T-helper 17 cell (primary cell): ENCODE results near the gene HSPB6. TPM values are rescaled to one million over a fixed set of nuclear protein-coding genes. Genes with fewer than 3 reads are reported as not detected.

Experiments used
- ATAC-seq: fragments of 150-1000 bp; cut with Tn5 transposase; 2 replicates; pipeline ENCODE4 v1.10.0; 2021; ENCODE audit warnings: mild to moderate bottlenecking, moderate library complexity
- DNase-seq, 3 donors: peaks; one replicate each; pipeline versions ENCODE4 v3.0.0 to v3.0.0-alpha.2; 2020 to 2021
- H3K9me3 ChIP-seq: one replicate; pipeline ENCODE4 v1.7.0; 2013; ENCODE audit warnings: low read length, mild to moderate bottlenecking; ENCODE audit not compliant: control insufficient read depth, poor library complexity, severe bottlenecking
- H3K27ac Mint-ChIP-seq: one replicate; pipeline ENCODE4 v1.8.0; 2022; ENCODE audit warnings: mild to moderate bottlenecking, moderate library complexity, mixed read lengths
- H3K27me3 Mint-ChIP-seq: one replicate; pipeline ENCODE4 v1.8.0; 2022; ENCODE audit warnings: mixed read lengths
- H3K36me3 Mint-ChIP-seq: one replicate; pipeline ENCODE4 v1.8.0; 2022; ENCODE audit warnings: low read depth, mixed read lengths
- H3K4me1 Mint-ChIP-seq: one replicate; pipeline ENCODE4 v1.8.0; 2022; ENCODE audit warnings: mild to moderate bottlenecking, mixed read lengths
- H3K4me3 Mint-ChIP-seq: one replicate; pipeline ENCODE4 v1.8.0; 2022; ENCODE audit warnings: mild to moderate bottlenecking, moderate library complexity, mixed read lengths
- total RNA-seq, 4 donors: library from RNA in 2 of 4; stranded (reverse) in 2 of 4; gene quantifications; one replicate each; pipeline ENCODE4 v1.2.3 and lab custom pipeline; 2022 to 2026

HSPB6 gene
- total RNA-seq, 2 donors from 2014 or later = not detected

DNA sequence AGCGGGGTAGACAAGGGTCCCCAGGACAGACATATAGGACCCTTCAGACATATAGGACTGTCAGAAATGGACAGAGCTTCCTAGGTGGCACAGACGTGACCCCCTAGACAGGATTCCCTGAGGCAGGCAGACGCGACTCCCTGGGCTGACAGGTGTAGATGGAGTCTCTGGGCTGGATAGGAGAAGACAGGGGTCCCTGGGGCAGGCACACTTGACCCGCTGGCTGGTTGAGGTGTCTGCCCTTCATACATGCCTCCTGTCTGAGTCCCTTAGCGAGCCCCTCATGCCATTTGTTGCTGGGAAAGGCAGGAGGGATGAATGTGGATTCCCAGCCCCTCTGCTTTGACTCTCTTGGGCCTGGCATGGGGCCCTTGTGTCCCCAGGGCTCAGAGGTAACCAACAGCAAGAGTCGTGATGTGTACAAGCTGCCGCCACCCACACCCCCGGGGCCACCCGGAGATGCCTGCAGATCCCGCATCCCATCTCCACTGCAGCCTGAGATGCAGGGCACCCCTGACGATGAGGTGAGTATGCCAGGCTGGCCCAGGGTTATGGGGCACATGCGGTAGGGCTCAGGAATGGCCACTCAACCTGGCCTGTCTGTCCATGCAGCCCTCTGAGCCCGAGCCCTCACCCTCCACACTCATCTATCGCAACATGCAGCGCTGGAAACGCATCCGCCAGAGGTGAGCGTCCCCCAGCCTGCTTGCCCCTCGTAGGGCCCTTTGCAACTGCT is 3.0 kb downstream of the HSPB6 start:
- no peaks in the 10 kb centered on the region for H3K27me3 Mint-ChIP-seq
- H3K36me3 Mint-ChIP-seq = peaks cover 3% of the 10 kb centered on the region
- no peak for DNase-seq
- no peak overlapping the region for H3K27ac Mint-ChIP-seq
- ATAC-seq = no peak
- H3K9me3 ChIP-seq = no peaks in the 10 kb centered on the region
- H3K4me1 Mint-ChIP-seq = peaks cover 30% of the 10 kb centered on the region
- H3K4me3 Mint-ChIP-seq = peak overlapping the region; percentile 25

DNA sequence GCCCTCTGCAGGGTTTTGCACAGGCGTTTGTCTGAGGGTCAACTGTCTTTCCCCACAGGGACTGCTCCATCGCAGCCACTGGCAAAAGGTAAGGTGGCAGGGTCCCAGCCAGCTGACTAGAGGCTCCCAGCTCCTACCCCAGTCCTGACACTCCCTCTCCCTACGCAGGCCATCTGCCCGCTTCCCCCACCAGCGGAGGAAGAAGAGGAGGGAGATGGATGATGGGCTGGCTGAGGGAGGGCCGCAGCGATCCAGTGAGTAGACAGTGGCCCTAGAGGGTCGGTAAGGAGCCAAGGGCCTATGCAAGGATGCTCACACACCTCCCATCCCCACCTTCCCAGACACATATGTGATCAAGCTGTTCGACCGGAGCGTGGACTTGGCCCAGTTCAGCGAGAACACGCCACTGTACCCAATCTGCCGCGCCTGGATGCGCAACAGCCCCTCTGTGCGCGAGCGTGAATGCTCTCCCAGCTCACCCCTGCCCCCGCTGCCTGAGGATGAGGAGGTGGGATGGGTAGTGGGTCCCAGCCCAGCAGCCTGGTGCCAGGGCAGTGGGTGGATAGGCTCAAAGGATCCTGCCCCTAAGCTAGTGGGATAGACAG is 4.0 kb downstream of the HSPB6 start:
- Mint-ChIP-seq H3K4me3 (no peak overlapping the region), H3K36me3 (peaks cover under 1% of the 10 kb centered on the region), H3K4me1 (peaks cover 33% of the 10 kb centered on the region), H3K27me3 (no peaks in the 10 kb centered on the region), H3K27ac (no peak overlapping the region)
- DNase-seq (no peak), ATAC-seq (no peak)
- H3K9me3 ChIP-seq = no peaks in the 10 kb centered on the region

- no peaks in the 10 kb centered on the region for H3K9me3 ChIP-seq
- Mint-ChIP-seq H3K4me1 (peaks cover 29% of the 10 kb centered on the region), H3K27me3 (no peaks in the 10 kb centered on the region), H3K36me3 (no peaks in the 10 kb centered on the region), H3K27ac (no peak overlapping the region), H3K4me3 (no peak overlapping the region)
- DNase-seq = no peak
- ATAC-seq = no peak
Observed at GRCh38 chr19:35751839-35752745, 4.7 kb downstream of the HSPB6 start.

GRCh38 chr19:35750167-35750566 is 6.7 kb downstream of the HSPB6 start:
- no peak for DNase-seq
- ATAC-seq = no peak
- H3K9me3 ChIP-seq = no peaks in the 10 kb centered on the region
- Mint-ChIP-seq H3K27ac (no peak overlapping the region), H3K36me3 (peaks cover 2% of the 10 kb centered on the region), H3K27me3 (no peaks in the 10 kb centered on the region), H3K4me3 (no peak overlapping the region), H3K4me1 (peaks cover 33% of the 10 kb centered on the region)

GRCh38 chr19:35748106-35749020 is 8.5 kb downstream of the HSPB6 start, which contains the start of gene LIN37:
LIN37 (plus strand) TSS chr19:35748576; CDS start chr19:35748725, 149 bp downstream.
- Mint-ChIP-seq H3K4me1 (peaks cover 40% of the 10 kb centered on the region), H3K27ac (peak within 1 kb of the TSS; percentile 90), H3K36me3 (peaks cover 2% of the 10 kb centered on the region), H3K4me3 (peak within 1 kb of the TSS; percentile 96), H3K27me3 (no peaks in the 10 kb centered on the region)
- ATAC-seq (peak; percentile 76), DNase-seq (peak; percentile 92 to 96 (median 96))
- H3K9me3 ChIP-seq = no peaks in the 10 kb centered on the region

GRCh38 chr19:35746531-35746930 is 10.3 kb downstream of the HSPB6 start:
- H3K4me3 Mint-ChIP-seq = peak overlapping the region; percentile 98
- H3K9me3 ChIP-seq = no peaks in the 10 kb centered on the region
- DNase-seq (no peak), ATAC-seq (no peak)
- no peaks in the 10 kb centered on the region for H3K27me3 Mint-ChIP-seq
- H3K36me3 Mint-ChIP-seq = peaks cover 4% of the 10 kb centered on the region
- H3K27ac Mint-ChIP-seq = peak overlapping the region; percentile 100
- H3K4me1 Mint-ChIP-seq = peaks cover 55% of the 10 kb centered on the region

GRCh38 chr19:35746087-35746462 is 10.8 kb downstream of the HSPB6 start:
- no peaks in the 10 kb centered on the region for H3K27me3 Mint-ChIP-seq
- ATAC-seq (no peak), DNase-seq (no peak)
- H3K4me3 Mint-ChIP-seq = peak overlapping the region; percentile 98
- H3K4me1 Mint-ChIP-seq = peaks cover 55% of the 10 kb centered on the region
- peaks cover 4% of the 10 kb centered on the region for H3K36me3 Mint-ChIP-seq
- H3K9me3 ChIP-seq = no peaks in the 10 kb centered on the region
- peak overlapping the region; percentile 100 for H3K27ac Mint-ChIP-seq

GRCh38 chr19:35745328-35746086 is 11.3 kb downstream of the HSPB6 start, which contains the start of the genes PSENEN and U2AF1L4:
PSENEN (plus strand) TSS chr19:35745651; CDS start chr19:35745931, 280 bp downstream.
U2AF1L4 (minus strand) TSS chr19:35745418; CDS start chr19:35745391, 27 bp downstream.
- no peaks in the 10 kb centered on the region for H3K9me3 ChIP-seq
- DNase-seq (peak; percentile 91 to 96 (median 92)), ATAC-seq (peak; percentile 66)
- Mint-ChIP-seq H3K36me3 (peaks cover 4% of the 10 kb centered on the region), H3K27me3 (no peaks in the 10 kb centered on the region), H3K4me3 (peak within 1 kb of the TSS; percentile 98), H3K27ac (peak within 1 kb of the TSS; percentile 100), H3K4me1 (peaks cover 58% of the 10 kb centered on the region)

GRCh38 chr19:35744430-35745327 is 12.2 kb downstream of the HSPB6 start:
- H3K9me3 ChIP-seq = no peaks in the 10 kb centered on the region
- peak; percentile 84 to 91 (median 85) for DNase-seq
- Mint-ChIP-seq H3K27ac (peak overlapping the region; percentile 100), H3K4me3 (peak overlapping the region; percentile 98), H3K27me3 (no peaks in the 10 kb centered on the region), H3K36me3 (peaks cover 4% of the 10 kb centered on the region), H3K4me1 (peaks cover 57% of the 10 kb centered on the region)
- ATAC-seq = peak; percentile 68

DNA sequence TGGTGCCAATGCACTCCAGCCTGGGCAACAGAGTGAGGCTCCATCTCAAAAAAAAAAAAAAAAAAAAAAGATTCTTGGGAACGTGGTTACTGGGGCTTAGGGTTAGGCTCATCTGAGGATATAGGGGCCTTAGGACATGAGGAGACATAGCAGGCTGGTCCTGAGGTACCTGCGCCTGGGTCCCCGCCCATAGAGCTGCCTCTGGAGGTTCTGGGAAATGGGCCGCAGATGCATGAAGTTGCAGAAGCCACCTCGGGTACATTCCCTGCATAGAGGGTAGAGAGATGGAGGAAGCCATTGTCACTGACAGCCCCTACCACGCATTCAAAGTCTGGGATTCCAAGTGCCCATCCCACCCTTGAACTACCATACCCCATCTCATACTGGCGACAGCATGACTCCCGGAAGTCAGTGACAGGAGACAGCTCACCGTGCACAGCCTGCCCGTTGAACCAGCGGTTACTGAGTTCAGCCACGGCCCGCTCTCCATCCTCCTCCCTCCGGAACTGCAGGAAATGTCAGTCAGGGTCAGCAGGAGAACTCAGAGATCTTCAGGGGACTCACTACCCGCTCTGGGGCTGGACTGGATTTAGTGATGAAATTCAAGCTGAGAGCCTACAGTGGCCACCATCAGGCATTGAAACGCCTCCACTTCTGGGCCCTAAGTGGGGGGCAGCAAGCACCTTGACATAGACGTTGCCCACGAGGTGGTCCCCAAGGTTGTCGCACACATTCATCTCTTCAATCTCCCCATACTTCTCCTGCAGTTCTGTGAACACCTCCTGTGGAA is 13.0 kb downstream of the HSPB6 start:
- H3K36me3 Mint-ChIP-seq = peaks cover 4% of the 10 kb centered on the region
- H3K4me3 Mint-ChIP-seq = peak overlapping the region; percentile 98
- H3K4me1 Mint-ChIP-seq = peaks cover 54% of the 10 kb centered on the region
- no peaks in the 10 kb centered on the region for H3K27me3 Mint-ChIP-seq
- no peak for DNase-seq
- no peaks in the 10 kb centered on the region for H3K9me3 ChIP-seq
- no peak for ATAC-seq
- peak overlapping the region; percentile 100 for H3K27ac Mint-ChIP-seq
